GM19035 (cell line): ENCODE data around the gene SFTPA1.
"Not testable (repeated sequence)": the region's sequence is repeated elsewhere in the genome, so short reads cannot be mapped to it uniquely, and the experiment has no call there.

ENCODE experiments used
- ATAC-seq: cut with Tn5 transposase; IDR thresholded peaks from one replicate; pipeline ENCODE4 v1.9.1; 2021; ENCODE audit not compliant: unreplicated experiment

SFTPA1 gene

DNA sequence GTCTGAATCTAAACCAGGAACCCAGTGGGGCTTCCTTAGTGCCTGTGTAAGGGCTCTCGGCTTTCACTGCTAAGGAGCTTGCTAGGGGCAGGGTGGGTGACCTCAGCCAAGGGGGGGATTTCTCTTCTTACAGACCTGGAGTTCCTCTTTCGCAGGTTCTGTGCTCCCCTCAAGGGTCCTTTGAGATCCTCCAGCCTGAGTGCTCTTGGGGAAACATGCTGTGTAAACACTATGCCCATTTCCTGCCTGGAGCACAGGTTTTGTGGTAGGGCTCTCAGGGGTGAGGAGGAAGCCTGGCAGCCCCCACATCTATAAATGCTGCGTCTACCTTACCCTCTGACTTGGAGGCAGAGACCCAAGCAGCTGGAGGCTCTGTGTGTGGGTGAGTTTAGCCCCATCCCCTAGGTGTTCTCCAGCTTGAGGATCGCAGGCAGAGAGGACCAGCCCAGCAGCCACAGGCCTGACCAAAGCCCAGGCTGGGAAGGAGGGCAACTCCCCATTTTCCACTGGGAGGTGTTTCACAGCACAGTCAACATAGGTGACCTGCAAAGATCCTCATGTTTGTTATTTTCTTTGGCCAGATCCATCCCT is at the start of gene SFTPA1:
TSS of gene SFTPA1 (plus strand) at position 339 of the 591 bp plus-strand sequence. CDS start 887 bp downstream, outside the sequence.
- no peak for ATAC-seq

DNA sequence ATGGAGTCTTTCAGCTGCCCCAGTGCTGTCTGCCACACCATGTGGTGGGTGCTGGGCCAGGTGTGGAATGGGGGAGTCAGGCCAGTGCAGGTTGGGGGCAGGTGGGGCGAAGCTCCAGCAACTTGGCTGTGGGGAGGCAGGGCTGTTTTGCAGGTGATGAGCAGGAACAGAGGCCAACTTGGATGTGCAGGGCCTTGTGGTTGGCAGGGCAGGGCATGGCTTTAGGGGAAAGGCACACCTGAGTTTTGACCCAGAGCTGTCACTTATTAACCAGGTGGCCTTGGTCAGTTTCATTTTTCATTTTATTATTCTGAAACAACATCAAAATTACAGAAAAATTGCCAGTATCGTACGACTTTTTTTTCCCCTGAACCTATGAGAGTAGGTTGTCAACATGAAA is 49.5 kb upstream of the SFTPA1 start:
- ATAC-seq = no peak

DNA sequence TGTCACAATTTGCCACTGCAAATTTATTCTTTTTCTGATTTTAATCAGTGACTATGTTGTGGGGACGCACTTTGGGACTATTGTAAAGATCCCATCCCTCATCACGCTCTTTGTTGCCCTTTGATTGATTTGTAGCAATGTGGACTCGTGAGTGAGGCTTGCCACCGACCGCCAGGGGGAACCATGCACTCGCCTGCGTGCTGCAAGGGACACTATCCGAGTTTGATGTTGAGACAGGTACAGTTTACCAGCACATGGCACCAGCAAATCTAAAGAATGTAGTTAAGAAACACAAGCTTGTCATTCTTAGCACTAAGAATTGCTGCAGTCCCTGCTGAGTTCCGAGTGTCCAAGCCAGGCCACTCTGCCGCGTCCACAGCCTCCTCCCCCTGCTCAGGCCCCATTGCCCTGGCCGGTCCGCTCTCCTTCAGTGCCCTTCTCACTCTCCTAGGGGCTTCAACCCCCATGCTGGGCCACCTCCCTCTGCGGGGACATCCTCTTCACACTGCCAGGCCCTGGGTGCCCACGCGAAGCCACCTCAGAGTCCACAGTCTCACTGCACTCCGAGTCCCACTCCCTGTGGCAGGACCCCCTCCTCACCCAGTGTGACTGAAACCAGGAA is 48.5 kb upstream of the SFTPA1 start:
- ATAC-seq = peak; percentile 73

DNA sequence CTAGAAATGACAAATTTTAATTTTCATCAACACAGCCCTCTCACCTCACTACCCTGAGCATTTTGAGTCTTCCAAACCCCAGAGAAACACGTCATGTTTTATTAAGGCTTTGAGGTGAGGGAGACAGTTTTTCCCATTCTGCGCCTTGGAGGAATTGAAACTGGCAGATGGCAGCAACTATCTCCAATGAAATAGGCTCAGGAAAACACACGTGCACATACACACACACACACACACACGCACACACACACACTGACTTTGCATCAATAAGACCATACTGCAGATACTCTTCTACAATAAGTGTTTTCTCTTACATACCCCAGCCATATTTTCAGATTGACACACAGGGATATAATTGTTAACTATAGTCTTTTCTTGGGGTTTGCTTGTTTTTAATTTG is 47.3 kb upstream of the SFTPA1 start:
- ATAC-seq = no peak

DNA sequence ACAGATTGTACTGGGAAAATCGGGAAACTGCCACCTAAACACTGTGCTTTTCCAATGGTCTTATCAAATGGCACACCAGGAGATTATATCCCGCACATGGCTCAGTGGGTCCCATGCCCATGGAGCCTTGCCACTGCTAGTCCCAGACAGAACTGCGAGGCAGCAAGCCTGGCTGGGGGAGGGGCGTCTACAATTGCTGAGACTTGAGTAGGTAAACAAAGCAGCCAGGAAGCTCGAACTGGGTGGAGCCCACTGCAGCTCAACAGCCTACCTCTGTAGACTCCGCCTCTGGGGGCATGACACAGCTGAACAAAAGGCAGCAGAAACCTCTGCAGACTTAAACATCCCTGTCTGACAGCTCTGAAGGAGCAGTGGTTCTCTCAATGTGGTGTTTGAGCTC is 40.1 kb upstream of the SFTPA1 start:
- not testable (repeated sequence) for ATAC-seq

DNA sequence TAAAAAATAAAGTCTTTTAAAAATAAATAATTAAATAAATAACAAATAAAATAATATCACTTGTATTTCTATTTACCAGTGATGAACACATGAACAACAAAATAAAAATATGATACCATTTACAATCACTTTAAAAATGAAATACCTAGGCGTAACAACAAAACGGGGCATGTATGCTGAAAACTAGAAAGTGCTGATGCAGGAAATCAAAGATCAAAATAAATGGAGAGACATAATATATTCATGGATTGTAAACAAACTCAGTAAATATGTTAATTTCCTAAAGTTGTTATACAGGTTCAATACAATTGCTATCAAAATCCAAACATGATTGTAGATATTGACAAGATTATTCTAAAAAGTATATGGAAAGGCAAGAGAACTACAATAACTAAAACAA is 31.4 kb upstream of the SFTPA1 start:
- ATAC-seq = no peak

DNA sequence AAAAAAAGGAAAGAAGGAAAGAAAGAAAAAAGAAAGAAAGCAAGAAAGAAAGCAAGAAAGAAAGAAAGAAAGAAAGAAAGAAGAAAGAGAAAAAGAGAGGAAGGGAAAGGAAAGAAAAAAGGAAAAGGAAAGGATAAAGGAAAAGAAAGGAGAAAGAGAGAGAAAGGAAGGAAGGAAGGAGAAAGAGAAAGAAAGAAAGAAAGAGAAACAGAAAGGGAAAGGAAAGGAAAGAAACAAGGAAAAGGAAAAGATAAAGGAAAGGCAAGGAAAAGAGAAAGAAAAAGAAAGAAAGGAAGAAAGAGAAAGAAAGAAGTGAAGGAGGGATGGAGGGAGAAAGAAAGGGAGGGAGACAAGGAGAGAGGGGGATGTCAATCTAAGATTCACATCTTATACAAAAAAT is 29.7 kb upstream of the SFTPA1 start:
- ATAC-seq = no peak

DNA sequence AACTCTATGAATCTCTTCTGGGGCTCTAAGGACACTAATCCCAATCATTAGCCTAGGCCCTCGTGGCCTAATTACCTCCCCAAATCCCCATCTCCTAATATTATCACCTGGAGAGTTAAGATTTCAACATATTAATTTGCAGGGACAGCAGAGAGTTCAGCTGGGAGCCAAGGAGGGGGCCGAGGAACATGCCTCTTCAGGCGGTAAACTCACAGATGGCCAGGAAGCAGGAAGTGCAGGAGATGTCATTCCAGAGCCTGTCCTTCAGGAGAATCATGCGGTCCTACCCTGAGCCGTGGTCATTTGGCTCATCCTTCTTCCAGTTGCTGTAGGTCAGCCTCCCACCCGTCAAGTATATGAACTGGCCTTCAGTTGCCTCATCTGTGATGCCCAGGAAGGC is 28.6 kb upstream of the SFTPA1 start:
- ATAC-seq = no peak

DNA sequence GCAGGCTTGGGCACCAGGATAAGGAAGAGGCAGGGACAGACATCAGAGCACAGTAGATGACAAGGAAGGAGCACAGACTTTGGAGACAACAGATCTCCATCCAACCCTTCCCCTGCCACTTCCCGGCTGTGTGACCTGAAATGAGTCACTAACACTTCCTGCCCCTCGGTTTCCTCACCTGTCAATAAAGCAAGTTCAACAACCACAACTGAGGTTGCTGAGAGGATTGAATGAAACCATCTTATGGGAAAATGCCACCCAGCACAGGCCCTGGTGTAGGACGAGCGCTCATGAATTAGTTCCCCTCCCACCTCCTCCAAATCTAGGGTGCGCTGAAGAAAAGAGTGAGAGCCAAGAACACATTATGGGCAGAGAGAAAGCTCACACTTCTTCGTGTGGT is 27.8 kb upstream of the SFTPA1 start:
- not testable (repeated sequence) for ATAC-seq

DNA sequence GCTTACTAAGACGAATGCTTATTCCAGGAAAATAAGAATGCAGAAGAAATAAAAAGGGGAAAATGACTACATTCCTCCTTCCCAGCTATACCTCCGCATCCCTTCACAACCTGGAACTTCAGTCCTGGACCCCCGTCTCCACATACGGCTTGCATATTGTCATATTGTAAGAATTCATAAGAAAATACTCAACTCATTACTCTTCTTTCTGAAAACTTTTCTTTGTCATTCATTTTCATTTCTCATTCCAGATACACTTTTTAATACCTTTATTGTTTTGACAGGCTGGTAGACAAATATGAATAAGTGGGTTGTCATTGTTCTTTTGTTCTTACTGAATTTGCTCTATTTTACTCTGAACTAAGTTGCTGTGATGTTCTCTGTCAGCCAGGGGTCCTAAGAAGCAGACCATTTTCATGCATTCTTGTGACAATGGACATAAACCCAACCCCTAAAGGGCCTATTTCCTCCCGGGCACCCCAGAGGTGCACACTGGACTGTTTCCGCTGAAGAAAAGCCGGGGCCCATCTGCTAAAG is 27.2 kb upstream of the SFTPA1 start:
- no peak for ATAC-seq

DNA sequence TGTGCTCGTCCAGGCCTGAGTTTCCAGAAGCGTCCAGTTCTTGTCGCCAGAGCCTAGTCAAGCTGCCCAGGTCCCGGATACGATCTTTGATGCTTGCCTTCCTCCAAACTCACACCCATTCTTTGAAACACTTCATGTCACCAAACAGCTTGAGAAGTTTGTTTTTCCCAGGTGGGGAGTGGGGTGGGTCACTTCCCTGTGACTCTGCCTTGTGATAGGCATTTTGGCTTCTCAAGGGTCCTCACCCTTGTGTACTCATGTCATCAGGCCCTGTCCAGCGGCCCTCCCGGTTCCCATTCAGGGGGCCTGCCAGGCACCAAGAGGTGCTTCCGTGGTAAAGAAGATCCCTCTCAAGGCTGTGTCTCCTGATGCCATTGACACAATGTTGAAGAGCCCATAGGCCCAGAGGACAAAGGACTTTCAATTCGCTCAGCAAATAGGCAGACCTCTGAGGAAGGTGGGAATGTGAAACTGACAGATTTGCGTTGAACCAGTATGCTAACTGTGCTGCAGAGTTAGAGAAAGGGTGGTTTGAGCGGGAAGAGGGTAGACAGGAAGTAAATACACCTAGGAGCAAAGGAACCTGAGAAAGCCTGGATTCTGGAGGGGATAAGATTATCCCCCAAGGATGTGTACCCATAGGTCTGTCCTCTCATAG is 24.7 kb upstream of the SFTPA1 start:
- ATAC-seq = no peak

DNA sequence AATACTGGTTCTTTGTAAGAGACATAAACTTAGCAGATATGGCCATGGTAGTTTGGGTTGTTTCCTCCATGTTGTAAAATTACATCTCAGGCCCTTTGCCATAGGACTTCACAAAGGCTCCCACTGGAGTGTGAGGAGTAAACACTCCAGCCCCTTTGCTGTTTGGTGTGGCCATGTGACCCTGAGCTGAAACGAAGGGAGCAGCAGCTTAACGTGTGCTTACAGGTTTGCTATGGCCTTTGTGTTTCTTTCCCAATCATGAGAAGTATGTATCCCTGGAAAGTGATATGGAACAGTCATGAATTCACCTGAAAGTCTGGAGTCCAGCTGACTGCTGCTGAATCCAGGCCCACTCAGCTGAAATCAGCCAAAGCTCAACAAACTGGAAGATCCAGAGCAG is 23.8 kb upstream of the SFTPA1 start:
- ATAC-seq = no peak

DNA sequence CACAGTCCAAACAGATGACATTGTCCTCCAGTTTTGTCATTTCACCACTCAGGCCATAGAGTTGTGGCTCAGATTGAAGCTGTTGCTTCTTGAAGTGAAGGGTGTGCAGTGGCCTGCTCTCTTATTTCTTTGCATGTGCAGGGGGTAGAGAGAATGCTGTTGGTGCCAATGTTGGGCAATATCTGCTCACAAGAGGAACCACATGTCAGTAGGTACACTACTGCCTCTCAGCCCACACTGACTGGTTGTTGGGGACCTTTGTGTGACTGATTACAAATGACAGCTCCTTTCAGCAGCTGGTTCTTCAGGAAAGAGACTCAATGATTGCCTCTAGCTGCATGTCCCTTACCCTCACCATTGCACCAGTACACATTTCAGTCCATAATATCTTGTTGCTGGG is 21.9 kb upstream of the SFTPA1 start:
- ATAC-seq = no peak

DNA sequence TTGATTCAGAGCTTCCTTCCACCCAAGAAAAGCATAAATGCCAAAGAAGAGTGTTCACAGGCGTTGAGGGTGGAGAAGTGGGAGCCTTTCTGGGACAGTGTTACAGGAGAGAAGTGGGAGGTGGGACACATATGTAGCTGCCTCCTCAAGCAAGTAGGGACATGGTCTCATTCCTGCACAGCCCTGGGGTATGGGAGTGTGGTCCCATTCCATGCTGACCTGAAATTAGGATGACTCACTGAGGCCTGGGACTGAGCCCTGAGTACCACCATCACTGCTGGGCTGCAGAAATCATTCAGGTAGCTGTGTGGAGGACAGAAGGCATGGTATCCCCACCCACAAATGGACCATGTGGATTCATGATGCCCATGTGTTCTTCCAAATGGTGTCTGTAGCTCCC is 17.4 kb upstream of the SFTPA1 start:
- ATAC-seq = no peak

DNA sequence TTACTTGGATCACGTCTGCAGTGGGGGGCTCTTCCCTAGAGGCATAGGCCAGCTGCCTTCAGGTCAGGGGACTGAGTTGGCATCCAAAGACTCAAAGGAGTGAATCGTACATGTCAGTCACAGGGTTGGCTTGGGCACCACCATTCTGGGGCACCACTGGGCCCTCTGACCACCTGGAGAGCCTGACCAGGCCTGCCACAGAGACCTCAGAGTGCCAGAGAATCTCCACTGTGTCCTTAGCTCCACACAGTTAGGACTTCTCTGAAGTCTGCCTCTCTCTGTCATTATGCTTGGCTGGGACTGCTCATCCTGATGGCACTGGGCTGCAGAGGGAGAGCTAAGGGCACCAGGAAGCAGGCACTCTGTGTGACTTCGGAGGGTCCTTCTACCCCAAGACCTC is 16.2 kb upstream of the SFTPA1 start:
- ATAC-seq = not testable (repeated sequence)

DNA sequence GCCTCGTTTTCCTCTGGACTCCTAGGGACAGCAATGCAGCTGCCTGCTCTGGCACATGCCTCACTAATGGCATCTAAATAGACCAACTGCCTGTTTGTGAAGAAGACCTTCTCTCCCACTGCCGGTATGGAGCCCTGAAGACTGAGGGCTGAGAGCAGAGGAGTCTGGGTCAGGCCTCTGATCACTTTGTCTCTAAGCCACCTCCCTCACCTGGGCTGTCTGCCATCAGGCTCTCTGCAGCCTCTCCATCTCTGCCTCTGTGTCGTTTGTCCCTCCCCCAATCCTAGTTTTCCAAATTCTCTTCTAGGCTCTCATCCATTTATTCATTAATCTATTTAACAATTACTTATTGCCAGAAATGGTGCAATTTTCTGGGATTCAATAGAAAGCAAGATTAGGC is 15.2 kb upstream of the SFTPA1 start:
- ATAC-seq = no peak

DNA sequence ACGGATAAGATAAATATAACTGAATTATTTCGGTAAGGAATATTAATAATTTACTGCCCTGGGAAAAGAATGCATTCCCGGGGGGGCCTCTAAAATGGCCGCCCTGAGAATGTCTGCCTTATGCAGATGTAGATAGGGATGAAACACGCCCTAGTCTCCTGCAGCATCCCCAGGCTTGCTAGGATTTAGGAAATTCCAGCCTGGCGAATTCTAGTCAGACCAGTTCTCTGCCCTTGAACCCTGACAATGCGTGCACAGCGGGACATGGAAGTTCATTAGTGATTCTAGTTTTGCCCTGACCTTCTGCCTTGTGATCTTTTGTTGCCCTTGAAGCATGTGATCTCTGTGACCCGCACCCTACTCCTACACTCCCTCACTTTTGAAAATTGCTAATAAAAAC is 11.1 kb upstream of the SFTPA1 start:
- not testable (repeated sequence) for ATAC-seq

DNA sequence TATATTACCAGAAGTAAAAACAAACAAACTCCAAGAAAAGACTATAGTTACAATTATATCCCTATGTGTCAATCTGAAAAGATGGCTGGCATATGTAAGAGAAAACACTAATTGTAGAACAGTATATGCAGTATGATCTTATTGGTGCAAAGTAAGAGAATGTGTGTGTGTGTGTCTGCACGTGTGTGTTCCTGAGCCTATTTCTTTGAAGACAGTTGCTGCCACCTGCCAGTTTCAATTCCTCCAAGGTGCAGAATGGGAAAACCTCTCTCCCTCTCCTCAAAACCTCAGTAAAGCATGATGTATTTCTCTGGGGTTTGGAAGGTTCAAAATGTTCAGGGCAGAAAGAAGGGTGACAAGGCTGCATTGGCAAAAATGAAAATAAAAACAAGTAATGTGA is 8.8 kb upstream of the SFTPA1 start:
- no peak for ATAC-seq

DNA sequence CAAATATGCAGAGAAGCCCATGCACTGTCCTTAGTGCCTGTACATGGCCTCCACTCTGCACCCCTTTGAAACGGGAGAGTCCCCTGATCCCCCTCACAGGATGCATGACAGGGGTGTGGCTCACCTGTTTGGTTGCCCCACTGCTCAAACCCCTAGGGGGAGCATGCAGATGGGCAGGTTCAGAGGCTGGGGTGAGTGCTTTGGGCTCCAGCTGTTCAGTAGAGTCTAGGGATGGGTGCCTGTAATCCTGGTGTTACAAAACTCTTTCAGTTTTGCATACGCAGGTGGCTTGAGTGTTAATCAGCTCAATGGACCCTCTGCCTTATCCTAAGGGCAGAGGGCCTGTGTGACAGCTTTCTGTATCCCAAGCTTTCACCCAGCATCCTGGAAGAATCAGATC is 7.8 kb upstream of the SFTPA1 start:
- ATAC-seq = no peak

DNA sequence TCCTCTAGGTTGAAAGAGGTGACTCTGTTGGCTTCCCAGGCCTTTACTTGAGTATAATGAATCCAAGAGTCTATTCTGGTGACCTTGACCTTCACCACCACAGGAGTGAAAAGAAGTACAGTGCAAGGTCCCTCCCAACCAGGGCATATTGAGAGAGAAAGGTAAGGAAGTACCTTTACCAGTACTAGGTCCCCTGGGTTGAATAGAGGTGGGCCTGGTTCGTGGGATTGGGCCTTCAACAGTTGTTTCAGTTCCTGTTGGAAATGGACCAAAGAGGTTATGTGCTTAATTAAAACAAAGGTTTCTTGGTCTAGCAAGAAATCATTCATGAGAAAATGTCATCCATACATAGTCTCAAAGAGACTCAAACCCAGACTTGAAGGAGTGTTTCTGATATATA is 6.4 kb upstream of the SFTPA1 start:
- ATAC-seq = no peak

DNA sequence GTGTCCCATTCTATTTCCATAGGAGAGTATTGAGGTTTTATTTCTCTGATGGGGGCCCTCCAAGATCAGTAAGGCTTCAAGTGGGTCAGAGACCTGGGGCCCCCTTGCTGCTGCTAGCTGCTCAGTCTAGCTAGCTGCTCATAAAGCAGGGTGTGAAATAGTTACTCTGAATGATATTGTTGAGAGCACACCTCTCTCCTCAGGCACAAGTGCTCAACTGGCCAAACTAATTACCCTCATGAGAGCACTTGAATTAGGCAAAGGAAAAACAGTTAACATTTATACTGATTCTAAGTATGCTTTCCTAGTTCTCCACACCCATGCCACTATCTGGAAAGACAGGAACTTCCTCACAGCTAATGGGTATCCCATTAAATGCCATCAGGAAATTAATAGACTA is 5.4 kb upstream of the SFTPA1 start:
- ATAC-seq = no peak
